Vagina (tissue), 2 donors: ENCODE data around the gene CRYBA2. TPM values are rescaled to one million over a fixed set of nuclear protein-coding genes. Genes with fewer than 3 reads are reported as not detected.

Experiments used
- DNase-seq, 2 donors: peaks; one replicate each; pipeline ENCODE4 v3.0.0-alpha.2; 2017; ENCODE audit errors: extremely low spot score in 2 of 2
- H3K27ac ChIP-seq: fragments of 200-600 bp; sonication (generic); one replicate; pipeline ENCODE4 v1.5.1; 2019
- H3K27me3 ChIP-seq: fragments of 200-600 bp; sonication (generic); one replicate; pipeline ENCODE4 v1.5.1; 2019
- H3K36me3 ChIP-seq, 2 donors: fragments of 200-600 bp; sonication (generic); one replicate each; pipeline ENCODE4 v1.5.1; 2017 to 2019
- H3K4me1 ChIP-seq: fragments of 200-600 bp; sonication (generic); one replicate; pipeline ENCODE4 v1.5.1; 2019
- H3K4me3 ChIP-seq, 2 donors: fragments of 200-600 bp; sonication (generic); 1 replicate in 1 of 2; 2 replicates in 1 of 2; pipeline ENCODE4 v1.5.1; 2016 to 2019
- H3K9me3 ChIP-seq: fragments of 200-600 bp; sonication (generic); one replicate; pipeline ENCODE4 v1.5.1; 2019
- POLR2A ChIP-seq, 2 donors: fragments of 450-650 bp; IDR thresholded peaks; one replicate each; pipeline ENCODE4 v1.6.1; 2017; ENCODE audit warnings: antibody characterized with exemption in 2 of 2, mild to moderate bottlenecking in 2 of 2, moderate library complexity in 2 of 2
- POLR2AphosphoS5 ChIP-seq, 2 donors: sonication (generic); formaldehyde crosslinking; IDR thresholded peaks; one replicate each; pipeline ENCODE4 v1.9.0; 2017; ENCODE audit warnings: antibody characterized with exemption in 2 of 2, mild to moderate bottlenecking in 2 of 2, low read depth in 1 of 2; ENCODE audit not compliant: insufficient read depth in 1 of 2
- intact Hi-C: fragments of 100-400 bp; cut with DNase I; formaldehyde crosslinking; loops from one replicate; pipeline ENCODE4 v1.15.1; 2023
- total RNA-seq: library from RNA; depleted of rRNA; stranded (reverse); fragments of >200 nt; gene quantifications from one replicate; pipeline ENCODE4 v1.2.3, GENCODE V29; 2016
- TF ChIP-seq, protein P1 (sequence below), 3 experiments: fragments of 450-650 bp in 2 of 3; fragments of 200-600 bp in 1 of 3; sonication (generic) in 1 of 3; IDR thresholded peaks; one replicate each; pipeline ENCODE4 v1.5.1; 2017 to 2019; ENCODE audit warnings: antibody characterized with exemption in 3 of 3, mild to moderate bottlenecking in 2 of 3, moderate library complexity in 2 of 3

Gene CRYBA2
- total RNA-seq, 1 donor from 2014 or later = not detected

DNA sequence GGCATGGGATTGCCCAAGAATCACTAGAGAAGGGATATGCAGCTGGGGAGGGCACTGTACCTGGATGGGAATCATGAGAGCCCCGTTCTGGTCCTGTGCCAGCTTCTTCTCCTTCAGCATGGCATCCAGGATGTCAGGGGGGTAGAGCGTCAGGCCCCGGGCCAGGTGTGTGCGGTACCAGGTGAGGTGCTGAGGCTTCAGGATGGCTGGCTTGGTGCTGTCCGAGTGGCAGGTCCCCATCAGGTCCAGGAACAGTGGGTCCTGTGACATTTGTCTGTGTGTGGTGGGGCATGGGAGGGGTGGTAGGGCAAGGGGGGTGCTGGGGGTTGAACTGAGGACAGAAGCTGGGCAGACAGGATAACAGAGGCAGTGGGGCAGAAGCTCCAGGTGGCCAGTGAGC lies 34.9 kb upstream of the CRYBA2 start:
- Histone ChIP-seq H3K36me3 (no peaks in the 10 kb centered on the region), H3K9me3 (no peaks in the 10 kb centered on the region), H3K27ac (no peak overlapping the region), H3K4me3 (no peak overlapping the region), H3K4me1 (no peaks in the 10 kb centered on the region), H3K27me3 (peaks cover 8% of the 10 kb centered on the region)
- intact Hi-C loops = loop anchor here (10.0 kb wide), 1 partner anchor 127 kb away; no protein-coding TSS in a partner anchor
- DNase-seq = no peak
- no peak for TF ChIP-seq POLR2A (IDR thresholded peaks at IDR 0.05)
- TF ChIP-seq POLR2AphosphoS5 (IDR thresholded peaks at IDR 0.05; ENCODE audit: insufficient read depth in 1 of 2, low read depth in 1 of 2) = no peak
- TF ChIP-seq, protein P1, sequence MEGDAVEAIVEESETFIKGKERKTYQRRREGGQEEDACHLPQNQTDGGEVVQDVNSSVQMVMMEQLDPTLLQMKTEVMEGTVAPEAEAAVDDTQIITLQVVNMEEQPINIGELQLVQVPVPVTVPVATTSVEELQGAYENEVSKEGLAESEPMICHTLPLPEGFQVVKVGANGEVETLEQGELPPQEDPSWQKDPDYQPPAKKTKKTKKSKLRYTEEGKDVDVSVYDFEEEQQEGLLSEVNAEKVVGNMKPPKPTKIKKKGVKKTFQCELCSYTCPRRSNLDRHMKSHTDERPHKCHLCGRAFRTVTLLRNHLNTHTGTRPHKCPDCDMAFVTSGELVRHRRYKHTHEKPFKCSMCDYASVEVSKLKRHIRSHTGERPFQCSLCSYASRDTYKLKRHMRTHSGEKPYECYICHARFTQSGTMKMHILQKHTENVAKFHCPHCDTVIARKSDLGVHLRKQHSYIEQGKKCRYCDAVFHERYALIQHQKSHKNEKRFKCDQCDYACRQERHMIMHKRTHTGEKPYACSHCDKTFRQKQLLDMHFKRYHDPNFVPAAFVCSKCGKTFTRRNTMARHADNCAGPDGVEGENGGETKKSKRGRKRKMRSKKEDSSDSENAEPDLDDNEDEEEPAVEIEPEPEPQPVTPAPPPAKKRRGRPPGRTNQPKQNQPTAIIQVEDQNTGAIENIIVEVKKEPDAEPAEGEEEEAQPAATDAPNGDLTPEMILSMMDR (IDR thresholded peaks at IDR 0.05) = no peak

DNA sequence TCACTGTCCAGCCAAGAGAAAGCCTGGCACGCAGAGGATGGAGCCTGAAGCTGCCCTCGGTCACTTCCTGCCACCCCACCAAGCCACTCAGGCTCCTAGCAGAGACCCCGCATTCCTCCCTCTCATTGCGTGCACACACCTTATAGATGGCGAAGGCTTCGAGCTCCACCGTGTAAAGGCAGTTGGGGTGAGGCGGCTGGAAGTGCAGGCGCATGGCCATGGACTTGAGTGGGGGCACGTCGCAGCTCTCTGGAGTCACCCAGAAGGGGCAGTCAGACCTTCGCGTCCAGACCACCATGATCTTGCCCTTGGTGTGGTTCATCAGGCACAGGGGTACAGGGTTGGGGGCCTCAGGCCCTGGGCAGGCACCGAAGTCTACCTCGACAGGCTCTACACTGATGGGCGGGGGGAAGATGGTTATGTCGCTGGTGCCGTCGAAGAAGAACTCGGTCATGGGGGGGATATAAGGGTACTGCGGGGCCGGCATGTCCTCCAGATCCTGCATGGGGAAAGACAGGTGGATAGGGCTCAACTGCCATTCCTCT lies 34.4 kb upstream of the CRYBA2 start:
- Histone ChIP-seq H3K36me3 (no peaks in the 10 kb centered on the region), H3K9me3 (no peaks in the 10 kb centered on the region), H3K4me1 (no peaks in the 10 kb centered on the region), H3K27ac (no peak overlapping the region), H3K4me3 (no peak overlapping the region), H3K27me3 (peaks cover 8% of the 10 kb centered on the region)
- intact Hi-C loops = loop anchor here (10.0 kb wide), 1 partner anchor 127 kb away; no protein-coding TSS in a partner anchor
- TF ChIP-seq, protein P1 (IDR thresholded peaks at IDR 0.05) = no peak
- TF ChIP-seq POLR2A (IDR thresholded peaks at IDR 0.05) (no peak), POLR2AphosphoS5 (IDR thresholded peaks at IDR 0.05; ENCODE audit: insufficient read depth in 1 of 2, low read depth in 1 of 2) (no peak)
- no peak for DNase-seq

DNA sequence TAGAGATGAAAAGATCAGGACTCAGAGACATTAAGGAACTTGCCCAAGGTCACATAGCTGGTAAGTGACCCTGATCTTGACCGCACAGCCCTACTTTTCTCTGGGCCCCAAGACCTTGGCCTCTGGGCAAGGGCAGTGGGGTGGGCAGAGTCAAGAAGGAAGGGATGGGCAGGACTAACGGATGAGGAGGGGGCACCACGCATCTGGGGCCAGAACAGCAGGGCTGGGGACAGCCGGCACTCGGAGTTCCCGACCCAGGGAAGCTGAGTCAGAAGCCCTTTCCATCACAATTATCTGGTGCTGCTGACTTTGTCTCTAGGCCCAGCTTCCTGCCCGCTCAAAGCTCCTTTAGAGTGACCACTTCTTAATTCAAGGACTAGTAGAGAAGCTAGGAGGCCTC lies 33.7 kb upstream of the CRYBA2 start:
- peaks cover 8% of the 10 kb centered on the region for H3K27me3 ChIP-seq
- intact Hi-C loops = loop anchor here (10.0 kb wide), 1 partner anchor 128 kb away; no protein-coding TSS in a partner anchor

DNA sequence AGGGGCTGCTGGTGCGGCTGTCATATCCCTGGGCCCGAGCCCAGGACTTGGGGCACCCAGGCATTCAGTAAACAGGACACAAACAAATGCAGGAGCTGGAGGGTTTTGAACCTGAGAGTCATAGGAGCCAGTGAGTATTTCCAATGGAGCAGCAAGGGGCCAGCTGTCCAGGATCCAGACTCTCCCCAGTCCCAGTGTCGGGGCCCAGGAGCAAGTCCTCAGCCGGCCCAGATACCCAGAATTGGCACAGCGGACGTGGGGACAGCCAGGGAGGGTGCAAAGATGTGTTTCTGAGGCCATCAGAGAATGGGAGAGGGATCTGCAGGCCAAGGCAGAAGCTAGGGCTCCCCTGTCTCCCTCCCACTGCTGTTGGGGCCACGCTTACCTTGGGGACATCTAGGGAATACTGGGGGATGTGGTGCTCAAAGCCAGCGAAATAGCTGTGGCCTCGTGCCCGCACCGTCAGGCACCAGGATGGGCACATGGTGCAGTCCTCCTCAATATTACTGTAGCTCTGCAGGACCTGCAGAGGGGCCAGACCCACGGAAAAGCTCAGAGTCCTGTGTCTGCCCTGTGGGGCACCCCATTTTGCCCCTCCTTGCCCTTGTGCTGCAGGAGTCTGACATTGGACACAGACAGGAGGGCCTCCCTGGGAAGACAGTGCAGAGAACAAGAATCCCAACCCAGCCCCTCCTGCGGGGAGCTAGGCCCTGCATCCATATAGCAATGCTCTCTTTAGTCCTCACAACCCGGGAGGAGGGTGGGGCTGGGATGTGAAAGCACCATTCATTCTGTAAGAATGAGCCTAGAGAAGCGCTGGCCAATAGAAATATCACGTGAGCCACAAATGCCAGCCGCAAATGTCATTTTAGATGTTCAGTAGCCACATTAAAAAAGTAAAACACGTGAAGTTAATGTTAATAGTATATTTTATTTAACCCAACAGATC lies 32.7 kb upstream of the CRYBA2 start:
- H3K9me3 ChIP-seq = no peaks in the 10 kb centered on the region
- no peaks in the 10 kb centered on the region for H3K36me3 ChIP-seq
- H3K27ac ChIP-seq = no peak overlapping the region
- H3K4me3 ChIP-seq = no peak overlapping the region
- intact Hi-C loops = loop anchor here (10.0 kb wide), 1 partner anchor 129 kb away; no protein-coding TSS in a partner anchor
- TF ChIP-seq, protein P1 (IDR thresholded peaks at IDR 0.05) = no peak
- TF ChIP-seq POLR2A (IDR thresholded peaks at IDR 0.05) (no peak), POLR2AphosphoS5 (IDR thresholded peaks at IDR 0.05; ENCODE audit: insufficient read depth in 1 of 2, low read depth in 1 of 2) (no peak)
- peaks cover 8% of the 10 kb centered on the region for H3K27me3 ChIP-seq
- H3K4me1 ChIP-seq = no peaks in the 10 kb centered on the region
- DNase-seq = no peak

More for the DNA sequence above, 33.7 kb upstream of the CRYBA2 start:
- H3K4me3 ChIP-seq = no peak overlapping the region
- TF ChIP-seq, protein P1 (IDR thresholded peaks at IDR 0.05) = no peak
- TF ChIP-seq POLR2A (IDR thresholded peaks at IDR 0.05) (no peak), POLR2AphosphoS5 (IDR thresholded peaks at IDR 0.05; ENCODE audit: insufficient read depth in 1 of 2, low read depth in 1 of 2) (no peak)
- no peak for DNase-seq
- H3K9me3 ChIP-seq = no peaks in the 10 kb centered on the region
- H3K4me1 ChIP-seq = no peaks in the 10 kb centered on the region
- H3K36me3 ChIP-seq = no peaks in the 10 kb centered on the region
- no peak overlapping the region for H3K27ac ChIP-seq
